Suppressor macrophage (primary cell): ENCODE data around the gene MPP3.
"Not testable (repeated sequence)": the region's sequence is repeated elsewhere in the genome, so short reads cannot be mapped to it uniquely, and the experiment has no call there.

Experiments
- DNase-seq, 4 experiments: peaks; one replicate each; pipeline ENCODE4 v3.0.0-alpha.2; 2020 to 2022

The MPP3 gene

GRCh38 chr17:43860927-43861622 is 28.1 kb upstream of the MPP3 start:
- DNase-seq = peak in 1 of 4 experiments; percentile 17

DNA sequence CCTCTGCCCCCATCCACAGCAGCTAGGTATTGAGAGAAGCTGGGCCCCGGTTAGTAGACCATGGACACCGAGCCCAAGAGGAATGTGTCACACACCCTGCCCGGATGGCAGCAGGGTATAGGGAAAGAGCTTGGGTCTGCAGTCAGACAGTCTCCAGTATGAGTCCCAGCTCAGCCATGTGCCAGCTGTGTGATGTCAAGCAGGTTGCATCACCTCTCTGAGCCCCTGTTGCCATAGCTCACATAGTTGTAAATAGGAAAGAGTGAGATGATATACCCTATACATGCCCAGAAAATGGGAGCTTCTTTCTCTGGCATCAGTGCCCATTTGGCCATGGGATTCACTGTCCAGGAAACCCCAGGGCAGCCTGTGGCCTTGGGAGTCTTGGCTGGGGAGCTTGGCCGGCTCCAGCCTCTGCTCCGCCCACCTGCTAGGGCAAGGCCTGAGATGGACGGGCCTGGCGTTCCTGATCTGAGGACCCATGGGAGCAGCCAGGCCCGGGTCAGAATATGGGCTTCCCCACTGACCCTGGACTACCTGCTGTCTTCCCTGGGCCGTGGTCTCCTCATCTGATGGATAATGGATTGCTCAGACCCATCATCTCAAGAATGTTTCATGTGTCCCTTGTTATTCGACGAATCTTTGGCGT is 27.3 kb upstream of the MPP3 start:
- no peak for DNase-seq

- no peak for DNase-seq
Measured at GRCh38 chr17:43857957-43858600, 25.1 kb upstream of the MPP3 start.

DNA sequence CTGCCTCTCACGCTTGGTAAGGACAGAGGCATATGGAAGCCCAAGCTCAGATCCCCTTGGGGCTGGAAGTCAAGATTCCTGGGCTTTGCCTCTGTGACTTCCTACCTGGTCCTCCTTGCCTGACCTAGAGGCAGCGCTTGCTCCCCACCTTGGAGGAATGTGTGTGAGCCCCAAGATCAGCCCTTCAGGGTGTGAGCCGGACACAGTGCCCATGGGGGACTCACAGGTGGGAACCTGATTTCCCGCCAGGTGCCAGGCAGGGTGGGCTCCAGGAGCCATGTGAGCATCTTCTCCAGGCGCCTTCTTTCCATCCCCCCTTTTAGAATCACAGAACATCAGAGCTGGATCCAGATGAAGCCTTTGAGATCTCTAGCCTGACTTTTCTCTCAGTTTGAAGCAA is 24.2 kb upstream of the MPP3 start:
- no peak for DNase-seq

GRCh38 chr17:43856141-43856540 is 23.2 kb upstream of the MPP3 start:
- DNase-seq = no peak

DNA sequence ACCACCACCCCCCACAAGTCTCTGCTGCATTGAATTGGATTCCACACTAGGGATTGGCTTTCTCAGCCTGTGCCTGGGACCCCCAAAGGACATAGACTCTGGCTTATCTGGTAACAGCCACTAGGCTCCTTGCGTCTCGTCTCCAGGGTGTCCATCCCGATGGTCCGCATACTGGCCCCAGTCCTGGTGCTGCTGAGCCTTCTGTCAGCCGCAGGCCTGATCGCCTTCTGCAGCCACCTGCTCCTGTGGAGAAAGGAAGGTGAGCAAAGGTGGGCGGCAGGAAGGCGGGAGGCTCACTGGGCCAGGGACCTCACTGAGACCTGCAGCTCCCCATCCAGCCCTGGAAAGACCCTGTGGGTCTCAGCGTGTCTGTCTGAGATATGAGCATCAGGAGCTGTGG is 22.1 kb upstream of the MPP3 start:
- DNase-seq = no peak

DNA sequence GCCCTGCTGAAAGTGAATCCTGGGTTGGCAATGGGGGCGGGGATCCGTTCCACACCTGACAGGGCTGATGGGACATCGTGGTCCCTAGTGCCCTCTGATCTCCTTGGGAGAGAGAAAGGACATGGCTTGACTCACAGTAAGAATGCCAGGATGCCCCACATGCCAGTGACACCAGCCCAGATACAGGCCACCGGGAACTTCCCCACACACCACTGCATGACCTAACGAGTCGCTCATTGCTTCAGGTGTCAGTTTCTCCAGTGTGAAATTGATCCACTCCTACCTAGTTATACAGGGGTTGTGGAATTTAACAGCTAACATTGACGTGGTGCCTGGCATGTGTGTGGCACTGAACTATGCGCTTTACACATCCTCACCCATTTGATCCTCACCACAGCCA is 21.6 kb upstream of the MPP3 start:
- no peak for DNase-seq

GRCh38 chr17:43853546-43853945 is 20.6 kb upstream of the MPP3 start:
- no peak for DNase-seq

GRCh38 chr17:43852571-43852970 is 19.6 kb upstream of the MPP3 start:
- no peak for DNase-seq

GRCh38 chr17:43849116-43849515 is 16.2 kb upstream of the MPP3 start:
- no peak for DNase-seq

DNA sequence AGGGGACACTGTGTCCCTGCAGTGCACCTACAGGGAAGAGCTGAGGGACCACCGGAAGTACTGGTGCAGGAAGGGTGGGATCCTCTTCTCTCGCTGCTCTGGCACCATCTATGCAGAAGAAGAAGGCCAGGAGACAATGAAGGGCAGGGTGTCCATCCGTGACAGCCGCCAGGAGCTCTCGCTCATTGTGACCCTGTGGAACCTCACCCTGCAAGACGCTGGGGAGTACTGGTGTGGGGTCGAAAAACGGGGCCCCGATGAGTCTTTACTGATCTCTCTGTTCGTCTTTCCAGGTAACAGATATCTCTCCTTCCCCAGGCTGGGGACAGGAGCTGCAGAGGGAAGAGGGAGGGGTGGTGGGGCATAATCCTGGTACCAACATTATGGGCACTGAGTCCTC is 15.7 kb upstream of the MPP3 start:
- no peak for DNase-seq

- DNase-seq = peak; percentile 63 to 86 (median 77)
Measured at GRCh38 chr17:43846963-43847371, 14.0 kb upstream of the MPP3 start, which contains the start of gene CD300LG. TSS of gene CD300LG (plus strand) at chr17:43847176. CDS start at chr17:43847217, 41 bp downstream.

DNA sequence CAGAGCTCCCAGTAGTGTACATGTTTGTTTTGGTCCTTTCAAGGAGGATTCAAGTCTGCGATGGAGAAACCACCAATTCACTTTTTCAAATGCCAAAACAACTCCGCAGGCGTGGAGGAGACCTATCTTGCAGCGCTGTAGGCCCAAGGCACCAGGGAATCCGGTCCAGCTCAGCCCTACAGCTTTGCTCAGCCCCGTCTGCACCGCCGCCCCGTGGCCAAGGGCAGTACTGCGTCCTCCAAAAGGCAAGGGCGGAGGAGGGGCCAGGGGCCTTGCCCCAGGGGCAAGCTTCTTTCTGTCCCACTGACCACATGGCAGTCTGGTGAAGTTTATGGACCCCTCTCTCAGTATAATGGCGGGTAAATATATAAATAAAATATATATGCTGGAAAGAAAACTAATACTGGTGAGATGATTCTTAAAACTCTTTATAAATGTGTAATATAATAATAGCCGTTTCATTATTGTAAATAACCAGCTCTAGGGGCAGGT is 13.3 kb upstream of the MPP3 start:
- peak; percentile 79 to 91 (median 88) for DNase-seq

DNA sequence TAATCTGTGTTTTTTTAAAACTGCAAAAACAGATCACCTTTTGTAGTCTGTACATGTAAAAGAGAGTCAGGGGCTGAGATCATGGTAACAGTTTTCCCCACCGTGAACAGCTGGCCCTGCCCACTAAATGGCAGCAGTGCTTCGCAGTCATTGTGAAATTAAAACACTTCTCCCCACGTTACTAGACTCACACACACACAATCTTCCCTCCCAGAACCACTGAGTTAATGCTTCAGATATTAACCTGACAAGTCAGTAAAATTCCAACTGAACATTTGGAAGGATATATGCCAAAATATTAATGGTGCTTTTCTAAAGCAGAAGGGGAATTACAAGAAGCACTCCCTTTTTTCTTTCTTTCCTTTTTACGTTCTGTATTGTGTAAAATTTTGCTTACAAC is 12.8 kb upstream of the MPP3 start:
- DNase-seq = no peak

GRCh38 chr17:43844241-43844640 is 11.3 kb upstream of the MPP3 start:
- no peak for DNase-seq

GRCh38 chr17:43842975-43843325 is 10.0 kb upstream of the MPP3 start:
- DNase-seq = no peak

DNA sequence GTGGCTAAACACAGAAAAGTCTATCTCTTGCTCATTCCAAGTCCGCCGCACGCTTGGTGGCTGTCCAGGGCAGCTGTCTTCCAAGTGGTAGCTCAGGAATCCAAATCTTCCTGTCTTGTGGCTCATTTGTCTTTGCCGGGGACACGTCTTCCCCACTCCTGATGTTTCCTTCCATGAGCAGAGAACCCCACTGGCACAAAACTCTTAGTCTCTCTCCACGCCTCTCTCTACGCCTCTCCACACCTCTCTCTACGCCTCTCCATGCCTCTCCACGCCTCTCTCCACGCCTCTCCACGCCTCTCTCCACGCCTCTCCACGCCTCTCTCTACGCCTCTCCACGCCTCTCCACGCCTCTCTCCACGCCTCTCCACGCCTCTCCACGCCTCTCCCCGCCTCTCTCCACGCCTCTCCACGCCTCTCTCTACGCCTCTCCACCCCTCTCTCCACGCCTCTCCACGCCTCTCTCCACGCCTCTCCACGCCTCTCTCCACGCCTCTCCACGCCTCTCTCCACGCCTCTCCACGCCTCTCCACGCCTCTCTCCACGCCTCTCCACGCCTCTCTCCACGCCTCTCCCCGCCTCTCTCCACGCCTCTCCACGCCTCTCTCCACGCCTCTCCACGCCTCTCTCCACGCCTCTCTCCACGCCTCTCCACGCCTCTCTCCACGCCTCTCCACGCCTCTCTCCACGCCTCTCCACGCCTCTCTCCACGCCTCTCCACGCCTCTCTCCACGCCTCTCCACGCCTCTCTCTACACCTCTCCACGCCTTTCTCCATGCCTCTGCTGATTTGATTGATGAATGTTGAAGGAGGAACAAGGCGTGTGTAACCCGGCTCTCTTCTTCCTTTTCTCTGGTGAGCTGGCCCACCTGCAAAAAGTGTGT is 9.4 kb upstream of the MPP3 start:
- DNase-seq = not testable (repeated sequence)

DNA sequence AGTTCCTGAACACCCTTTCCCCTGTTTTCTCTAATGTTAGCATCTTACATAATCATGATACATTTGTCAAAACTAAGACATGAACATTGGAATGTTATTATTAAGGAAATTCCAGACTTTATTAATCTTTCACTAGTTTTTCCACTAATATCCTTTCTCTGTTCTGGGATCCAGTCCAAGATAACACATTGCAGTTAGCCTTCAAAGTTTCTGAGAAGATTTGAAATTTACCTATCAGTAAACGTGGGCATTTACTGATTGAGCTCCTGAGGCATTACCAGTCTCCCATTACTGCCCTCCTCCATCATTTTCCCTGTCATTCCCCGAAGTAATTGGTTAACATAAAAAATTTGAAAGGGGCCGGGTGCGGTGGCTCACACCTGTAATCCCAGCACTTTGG is 8.3 kb upstream of the MPP3 start:
- no peak for DNase-seq

GRCh38 chr17:43840814-43841213 is 7.9 kb upstream of the MPP3 start:
- no peak for DNase-seq

DNA sequence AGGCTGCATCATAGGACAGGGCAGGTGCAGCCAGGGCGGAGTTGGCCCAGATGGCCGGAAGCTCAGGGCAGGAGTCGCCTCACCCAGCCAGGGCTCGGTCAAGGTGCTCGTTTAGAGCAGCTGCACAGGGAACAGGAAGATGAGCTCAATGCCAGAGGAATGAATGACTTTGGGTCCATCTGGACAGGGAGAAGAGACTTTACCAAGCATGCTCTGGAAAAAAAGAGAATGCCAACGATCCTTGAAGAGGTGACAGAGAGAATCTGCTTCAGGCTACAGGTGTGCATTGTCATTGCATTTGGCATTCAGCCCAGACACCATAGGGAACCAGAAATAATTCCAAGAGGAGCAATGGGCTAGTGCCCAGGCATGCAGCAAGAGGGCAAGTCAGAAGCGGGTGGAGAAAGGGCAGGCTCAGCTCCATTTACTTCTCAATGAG is 6.7 kb upstream of the MPP3 start:
- no peak for DNase-seq

GRCh38 chr17:43834106-43834505 is 1.2 kb upstream of the MPP3 start:
- no peak for DNase-seq

DNA sequence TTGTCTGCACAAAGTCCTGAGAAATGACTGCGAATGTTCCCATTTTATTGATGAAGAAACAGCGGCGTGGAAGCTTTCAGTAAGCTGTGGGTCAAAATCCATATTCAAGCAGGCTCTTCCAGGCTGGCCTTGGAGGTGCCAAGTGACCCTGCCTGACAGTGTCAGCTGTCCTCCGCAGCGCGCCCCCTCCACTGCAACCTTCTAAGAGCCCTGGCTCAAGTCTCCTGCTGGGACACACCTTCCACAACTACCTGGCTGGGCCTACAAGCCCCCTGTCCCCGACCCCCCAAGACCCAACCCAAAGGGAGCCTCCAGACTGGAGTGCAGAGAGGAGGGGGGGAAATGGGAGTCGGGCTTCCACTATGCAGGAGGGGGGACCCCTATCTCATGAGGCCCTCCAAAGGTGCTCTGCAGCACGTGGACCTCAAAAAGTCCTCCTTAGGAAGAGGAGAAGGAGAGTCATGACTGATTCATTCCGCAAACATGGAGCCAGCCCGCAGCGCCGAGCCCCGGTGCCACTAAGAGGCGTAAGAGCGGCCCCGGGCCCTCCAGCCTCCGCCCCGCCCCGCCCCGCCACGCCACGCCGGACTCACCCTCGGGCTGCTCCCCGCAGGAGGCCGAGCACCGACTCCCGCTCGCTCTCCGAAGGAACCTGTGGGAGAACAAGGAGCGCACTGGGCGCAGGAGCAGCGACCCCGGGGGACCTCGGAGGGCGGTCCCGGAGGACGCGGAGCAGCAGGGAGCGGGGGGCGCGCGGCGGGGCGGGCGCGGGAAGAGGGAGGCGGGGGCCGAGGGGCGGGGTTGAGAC is 574 bp downstream of the MPP3 start:
- DNase-seq = peak in 3 of 4 experiments; percentile 7 to 58 (median 47)
